ENCODE data around the gene AOPEP. TPM values are rescaled to one million over a fixed set of nuclear protein-coding genes. Genes with fewer than 3 reads are reported as not detected.

The AOPEP gene
- total RNA-seq, 2 experiments from 2014 or later, result 6.9 to 7.0 TPM

DNA sequence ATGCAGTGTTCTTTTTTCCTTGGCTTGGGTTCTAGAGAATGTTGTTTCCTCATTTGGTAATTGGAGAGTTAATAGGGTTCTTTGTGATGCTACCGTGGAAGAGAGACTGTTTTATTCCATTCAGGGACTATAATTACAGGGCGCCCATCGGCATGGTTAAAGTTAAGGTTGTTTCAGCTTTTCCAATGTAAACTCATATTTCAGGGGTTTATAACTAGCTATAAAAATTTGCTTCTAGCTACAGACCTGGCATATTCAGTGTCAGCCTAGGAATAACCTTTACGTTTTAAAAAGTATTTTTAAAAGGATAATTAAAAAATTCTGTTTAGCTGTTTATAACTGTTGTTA lies 99.1 kb downstream of the AOPEP start:
- H3K27ac Mint-ChIP-seq, result no peak overlapping the region
- H3K4me1 Mint-ChIP-seq (ENCODE audit: low read depth), result no peaks in the 10 kb centered on the region
- peaks cover 2% of the 10 kb centered on the region for H3K9me3 Mint-ChIP-seq
- H3K4me3 Mint-ChIP-seq, result no peak overlapping the region
- Histone ChIP-seq H3K27ac (ENCODE audit: low read depth in 1 of 2, low read length in 2 of 2) (no peak overlapping the region), H3K4me3 (ENCODE audit: low read length) (no peak overlapping the region), H3K4me1 (ENCODE audit: insufficient read depth, low read length) (no peaks in the 10 kb centered on the region), H3K36me3 (ENCODE audit: insufficient read depth, low read length) (peaks cover 3% of the 10 kb centered on the region), H3K9me3 (ENCODE audit: control insufficient read depth in 1 of 2, insufficient read depth in 1 of 2, low read length in 2 of 2) (no peaks in the 10 kb centered on the region), H3K27me3 (ENCODE audit: control insufficient read depth in 1 of 2, insufficient read depth in 2 of 2, low read length in 2 of 2) (no peaks in the 10 kb centered on the region)
- no peak for ATAC-seq (ENCODE audit: poor library complexity)
- TF ChIP-seq, protein P1, sequence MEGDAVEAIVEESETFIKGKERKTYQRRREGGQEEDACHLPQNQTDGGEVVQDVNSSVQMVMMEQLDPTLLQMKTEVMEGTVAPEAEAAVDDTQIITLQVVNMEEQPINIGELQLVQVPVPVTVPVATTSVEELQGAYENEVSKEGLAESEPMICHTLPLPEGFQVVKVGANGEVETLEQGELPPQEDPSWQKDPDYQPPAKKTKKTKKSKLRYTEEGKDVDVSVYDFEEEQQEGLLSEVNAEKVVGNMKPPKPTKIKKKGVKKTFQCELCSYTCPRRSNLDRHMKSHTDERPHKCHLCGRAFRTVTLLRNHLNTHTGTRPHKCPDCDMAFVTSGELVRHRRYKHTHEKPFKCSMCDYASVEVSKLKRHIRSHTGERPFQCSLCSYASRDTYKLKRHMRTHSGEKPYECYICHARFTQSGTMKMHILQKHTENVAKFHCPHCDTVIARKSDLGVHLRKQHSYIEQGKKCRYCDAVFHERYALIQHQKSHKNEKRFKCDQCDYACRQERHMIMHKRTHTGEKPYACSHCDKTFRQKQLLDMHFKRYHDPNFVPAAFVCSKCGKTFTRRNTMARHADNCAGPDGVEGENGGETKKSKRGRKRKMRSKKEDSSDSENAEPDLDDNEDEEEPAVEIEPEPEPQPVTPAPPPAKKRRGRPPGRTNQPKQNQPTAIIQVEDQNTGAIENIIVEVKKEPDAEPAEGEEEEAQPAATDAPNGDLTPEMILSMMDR (IDR thresholded peaks at IDR 0.05), result no peak
- peaks cover 36% of the 10 kb centered on the region for H3K36me3 Mint-ChIP-seq (ENCODE audit: low read depth)
- ChIA-PET CTCF (no interaction called here), POLR2A (interaction anchor here (1.4 to 1.6 kb wide), 2 partner anchors 10 to 46 kb away, joined by 3 to 4 read pairs; no protein-coding TSS in a partner anchor)
- intact Hi-C loops (cut with DNase I, micrococcal nuclease), result no loop called here
- no peaks in the 10 kb centered on the region for H3K27me3 Mint-ChIP-seq
- no peak for DNase-seq

DNA sequence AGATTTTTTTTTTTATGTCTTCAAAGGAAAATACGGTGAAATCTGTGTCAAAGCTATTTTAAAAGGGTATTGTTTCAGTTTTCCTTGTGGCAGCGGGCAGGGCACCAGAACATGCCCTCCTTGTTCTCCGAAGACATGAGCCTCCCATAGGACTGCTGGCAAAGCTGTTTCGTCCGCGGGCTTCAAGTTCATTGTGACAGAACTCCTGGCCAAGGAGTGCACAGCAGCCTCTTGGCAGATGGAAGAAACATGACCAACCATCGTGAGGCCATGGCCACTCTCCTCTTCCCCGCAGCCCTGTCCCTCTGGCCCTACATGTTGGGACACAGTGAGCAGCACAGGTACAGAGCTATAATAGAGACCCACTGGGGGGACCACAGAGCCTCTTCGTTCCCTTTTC lies 99.5 kb downstream of the AOPEP start:
- Mint-ChIP-seq H3K4me3 (no peak overlapping the region), H3K9me3 (peaks cover 4% of the 10 kb centered on the region), H3K4me1 (ENCODE audit: low read depth) (no peaks in the 10 kb centered on the region), H3K36me3 (ENCODE audit: low read depth) (peaks cover 41% of the 10 kb centered on the region), H3K27me3 (no peaks in the 10 kb centered on the region), H3K27ac (no peak overlapping the region)
- intact Hi-C loops (cut with DNase I, micrococcal nuclease), result no loop called here
- no peak overlapping the region for H3K27ac ChIP-seq (ENCODE audit: low read depth in 1 of 2, low read length in 2 of 2)
- ChIA-PET POLR2A (interaction anchor here (1.4 to 1.6 kb wide), 2 partner anchors 10 to 45 kb away, joined by 3 to 4 read pairs; no protein-coding TSS in a partner anchor), CTCF (no interaction called here)
- H3K36me3 ChIP-seq (ENCODE audit: insufficient read depth, low read length), result peaks cover 3% of the 10 kb centered on the region
- no peaks in the 10 kb centered on the region for H3K4me1 ChIP-seq (ENCODE audit: insufficient read depth, low read length)
- TF ChIP-seq, protein P1 (IDR thresholded peaks at IDR 0.05), result no peak
- no peak for ATAC-seq (ENCODE audit: poor library complexity)
- H3K27me3 ChIP-seq (ENCODE audit: control insufficient read depth in 1 of 2, insufficient read depth in 2 of 2, low read length in 2 of 2), result no peaks in the 10 kb centered on the region
- no peak for DNase-seq
- H3K4me3 ChIP-seq (ENCODE audit: low read length), result no peak overlapping the region
- H3K9me3 ChIP-seq (ENCODE audit: control insufficient read depth in 1 of 2, insufficient read depth in 1 of 2, low read length in 2 of 2), result no peaks in the 10 kb centered on the region

DNA sequence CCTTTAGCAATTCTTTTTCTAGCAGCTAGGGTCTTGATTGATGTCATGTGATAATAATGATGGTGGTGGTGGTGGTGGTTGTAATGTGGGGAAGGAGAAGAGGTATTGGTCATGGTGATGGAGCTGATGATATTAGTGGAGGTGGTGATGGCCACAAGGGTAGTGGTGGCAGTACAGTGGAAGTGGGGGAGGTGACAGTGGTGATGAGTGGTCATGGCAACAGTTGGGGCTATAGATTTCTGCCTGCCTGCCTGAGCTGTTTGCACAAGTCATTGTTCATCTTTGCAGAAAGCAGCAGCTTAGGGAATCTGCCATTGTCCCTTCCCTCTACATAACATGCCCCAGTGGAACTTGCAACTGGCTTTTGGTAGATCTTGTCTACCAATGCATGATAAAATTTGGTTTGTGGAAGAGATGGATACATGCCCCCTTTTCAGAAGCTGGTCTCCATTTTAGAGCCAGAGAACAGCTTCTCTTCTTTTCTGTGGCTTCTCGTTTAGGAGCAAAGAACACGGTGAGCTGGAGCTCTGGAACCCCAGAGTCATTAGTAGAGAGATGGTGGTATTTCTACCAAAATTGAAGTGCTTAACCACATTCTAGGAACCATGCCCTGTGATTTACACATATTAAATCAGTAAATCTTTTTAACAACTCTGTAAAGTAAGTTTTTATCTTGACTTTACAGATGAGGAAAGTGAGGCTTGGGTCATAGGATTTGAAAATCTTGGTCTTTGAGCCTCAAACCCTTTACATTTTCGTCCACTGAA lies 100.3 kb downstream of the AOPEP start:
- Histone ChIP-seq H3K36me3 (ENCODE audit: insufficient read depth, low read length) (peaks cover 3% of the 10 kb centered on the region), H3K4me3 (ENCODE audit: low read length) (no peak overlapping the region), H3K27ac (ENCODE audit: low read depth in 1 of 2, low read length in 2 of 2) (no peak overlapping the region), H3K4me1 (ENCODE audit: insufficient read depth, low read length) (no peaks in the 10 kb centered on the region), H3K9me3 (ENCODE audit: control insufficient read depth in 1 of 2, insufficient read depth in 1 of 2, low read length in 2 of 2) (no peaks in the 10 kb centered on the region), H3K27me3 (ENCODE audit: control insufficient read depth in 1 of 2, insufficient read depth in 2 of 2, low read length in 2 of 2) (no peaks in the 10 kb centered on the region)
- intact Hi-C loops (cut with DNase I, micrococcal nuclease), result no loop called here
- H3K27ac Mint-ChIP-seq, result no peak overlapping the region
- POLR2A ChIA-PET, result interaction anchor here (1.4 to 1.6 kb wide), 2 partner anchors 11 to 44 kb away, joined by 3 to 4 read pairs; no protein-coding TSS in a partner anchor
- H3K4me3 Mint-ChIP-seq, result no peak overlapping the region
- ATAC-seq (ENCODE audit: poor library complexity) (no peak), DNase-seq (no peak)
- TF ChIP-seq, protein P1 (IDR thresholded peaks at IDR 0.05), result no peak
- H3K4me1 Mint-ChIP-seq (ENCODE audit: low read depth), result no peaks in the 10 kb centered on the region
- CTCF ChIA-PET, result no interaction called here
- peaks cover 4% of the 10 kb centered on the region for H3K9me3 Mint-ChIP-seq
- peaks cover 48% of the 10 kb centered on the region for H3K36me3 Mint-ChIP-seq (ENCODE audit: low read depth)
- no peaks in the 10 kb centered on the region for H3K27me3 Mint-ChIP-seq

Measured in CD4-positive, alpha-beta T cell (primary cell).